OCI-LY1 (cell line): ENCODE measurements around the gene NKAIN2.

ENCODE experiments used
- CTCF ChIP-seq: fragments of 200-600 bp; sonication (generic), shearing (Covaris generic); IDR thresholded peaks from 2 replicates; pipeline ENCODE4 v1.5.1; 2017; ENCODE audit warnings: mild to moderate bottlenecking, antibody characterized with exemption, low read length, moderate library complexity, mixed read lengths
- EZH2 ChIP-seq: fragments of 200-600 bp; sonication (generic), shearing (Covaris generic); IDR thresholded peaks from 2 replicates; pipeline ENCODE4 v1.8.0; 2017; ENCODE audit warnings: borderline replicate concordance, mixed run types, mild to moderate bottlenecking, antibody characterized with exemption, low read length, moderate library complexity, mixed read lengths

GRCh38 chr6:124073820-124074587, 270.3 kb downstream of the NKAIN2 start:
- TF ChIP-seq CTCF (no peak), EZH2 (no peak)
